Inferior parietal cortex (tissue), 1 donor: ENCODE results near the gene GGCX.
"Not testable (repeated sequence)": the region's sequence is repeated elsewhere in the genome, so short reads cannot be mapped to it uniquely, and the experiment has no call there.

Experiments used
- DNase-seq: peaks from one replicate; pipeline ENCODE4 v3.0.0-alpha.2; 2016; ENCODE audit errors: extremely low spot score

Gene GGCX

GRCh38 chr2:85561280-85562212, at the start of gene GGCX:
TSS of gene GGCX (minus strand) at chr2:85561493. CDS start at chr2:85561428, 65 bp downstream.
- DNase-seq = peak; percentile 95

- no peak for DNase-seq
Observed at GRCh38 chr2:85607268-85608215, 46.2 kb upstream of the GGCX start.

- no peak for DNase-seq
Observed at GRCh38 chr2:85606116-85606455, 44.8 kb upstream of the GGCX start.

GRCh38 chr2:85605406-85606115, 44.3 kb upstream of the GGCX start:
- DNase-seq = no peak

- DNase-seq = no peak
Observed at GRCh38 chr2:85604568-85605339, 43.5 kb upstream of the GGCX start.

GRCh38 chr2:85604133-85604444, 42.8 kb upstream of the GGCX start:
- DNase-seq = not testable (repeated sequence)

- peak; percentile 91 for DNase-seq
Observed at GRCh38 chr2:85602476-85603234, 41.4 kb upstream of the GGCX start, which contains the start of gene TMEM150A. TSS of gene TMEM150A (minus strand) at chr2:85602698. CDS start at chr2:85601948, 750 bp downstream.

GRCh38 chr2:85601771-85602475, 40.6 kb upstream of the GGCX start:
- no peak for DNase-seq

GRCh38 chr2:85600951-85601770, 39.9 kb upstream of the GGCX start:
- DNase-seq = no peak

- no peak for DNase-seq
Observed at GRCh38 chr2:85600235-85600575, 38.9 kb upstream of the GGCX start.

- no peak for DNase-seq
Observed at GRCh38 chr2:85599468-85600234, 38.4 kb upstream of the GGCX start.

- DNase-seq = no peak
Observed at GRCh38 chr2:85598594-85599340, 37.5 kb upstream of the GGCX start.

- DNase-seq = no peak
Observed at GRCh38 chr2:85597241-85597640, 35.9 kb upstream of the GGCX start.

- no peak for DNase-seq
Observed at GRCh38 chr2:85596486-85597143, 35.3 kb upstream of the GGCX start.

GRCh38 chr2:85596026-85596333, 34.7 kb upstream of the GGCX start:
- DNase-seq = no peak

- peak; percentile 100 for DNase-seq
Observed at GRCh38 chr2:85595301-85596025, 34.2 kb upstream of the GGCX start, which contains the start of gene RNF181. TSS of gene RNF181 (plus strand) at chr2:85595745. CDS start at chr2:85595764, 19 bp downstream.
